Activated CD8-positive, alpha-beta T cell treated with anti-CD3 and anti-CD28 coated beads for 36 hours (primary cell): ENCODE measurements around the gene EPHA6. TPM values are rescaled to one million over a fixed set of nuclear protein-coding genes. Genes with fewer than 3 reads are reported as not detected.

ENCODE experiments used
- ATAC-seq: fragments of 200-7000 bp; cut with Tn5 transposase; one replicate; pipeline ENCODE4 v1.10.0; 2021; ENCODE audit warnings: mild to moderate bottlenecking, moderate library complexity
- CTCF ChIA-PET: fragments of 350-600 bp; sonication (Branson Sonifier 250); formaldehyde crosslinking; loops from one replicate; lab custom pipeline; 2021; ENCODE audit warnings: antibody characterized with exemption; lab: Charles Lee
- POLR2A ChIA-PET: fragments of 350-600 bp; sonication (Branson Sonifier 250); formaldehyde crosslinking; loops from one replicate; lab custom pipeline; 2021; ENCODE audit warnings: antibody characterized with exemption; lab: Charles Lee
- DNase-seq: peaks from one replicate; pipeline ENCODE4 v3.0.0-alpha.2; 2020
- H3K27ac Mint-ChIP-seq: one replicate; pipeline ENCODE4 v1.8.0; 2021; ENCODE audit warnings: mild to moderate bottlenecking, mixed read lengths
- H3K27me3 Mint-ChIP-seq: one replicate; pipeline ENCODE4 v1.8.0; 2021; ENCODE audit warnings: mixed read lengths
- H3K36me3 Mint-ChIP-seq: one replicate; pipeline ENCODE4 v1.8.0; 2021; ENCODE audit warnings: low read depth, mixed read lengths
- H3K4me1 Mint-ChIP-seq: one replicate; pipeline ENCODE4 v1.8.0; 2021; ENCODE audit warnings: low read depth, mixed read lengths
- H3K4me3 Mint-ChIP-seq: one replicate; pipeline ENCODE4 v1.8.0; 2021; ENCODE audit warnings: mild to moderate bottlenecking, moderate library complexity, mixed read lengths
- H3K9me3 Mint-ChIP-seq: one replicate; pipeline ENCODE4 v1.8.0; 2021; ENCODE audit warnings: mixed read lengths
- CTCF ChIP-seq: fragments of 200-600 bp; IDR thresholded peaks from one replicate; pipeline ENCODE4 v1.8.0; 2022; ENCODE audit warnings: antibody characterized with exemption, mild to moderate bottlenecking
- intact Hi-C: fragments of 100-400 bp; cut with micrococcal nuclease; formaldehyde crosslinking; loops from one replicate; pipeline ENCODE4 v1.10.0; 2022
- total RNA-seq, 2 experiments: library from RNA; stranded (reverse); gene quantifications; one replicate each; pipeline ENCODE4 v1.2.3, GENCODE V29; 2021

Gene EPHA6
- total RNA-seq, 2 experiments from 2014 or later: not detected

DNA sequence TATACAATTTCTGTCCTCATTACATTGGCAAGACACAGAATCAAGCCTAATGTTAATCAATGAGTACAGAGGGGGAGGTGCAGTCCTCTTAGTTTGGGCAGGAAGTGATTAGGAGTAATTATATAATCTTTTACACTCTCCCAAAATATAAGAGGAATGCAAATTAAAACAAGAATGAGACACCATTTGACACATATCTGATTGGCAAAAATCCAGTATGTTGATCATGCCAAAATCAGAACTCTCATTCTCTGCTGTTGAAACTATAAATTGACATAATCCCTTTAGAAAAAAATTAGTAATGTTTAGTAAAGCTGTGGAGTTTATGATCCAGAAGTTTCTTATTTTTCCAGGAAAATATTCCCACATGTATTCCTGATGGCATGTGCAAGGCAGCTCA is 373.4 kb downstream of the EPHA6 start:
- ATAC-seq: no peak
- no peak overlapping the region for H3K27ac Mint-ChIP-seq
- ChIA-PET POLR2A (no interaction called here), CTCF (no interaction called here)
- no peaks in the 10 kb centered on the region for H3K27me3 Mint-ChIP-seq
- no peak overlapping the region for H3K4me3 Mint-ChIP-seq
- intact Hi-C loops: no loop called here
- H3K9me3 Mint-ChIP-seq: peaks cover 1% of the 10 kb centered on the region
- no peak for TF ChIP-seq CTCF
- H3K4me1 Mint-ChIP-seq: no peaks in the 10 kb centered on the region
- H3K36me3 Mint-ChIP-seq: no peaks in the 10 kb centered on the region
- no peak for DNase-seq

DNA sequence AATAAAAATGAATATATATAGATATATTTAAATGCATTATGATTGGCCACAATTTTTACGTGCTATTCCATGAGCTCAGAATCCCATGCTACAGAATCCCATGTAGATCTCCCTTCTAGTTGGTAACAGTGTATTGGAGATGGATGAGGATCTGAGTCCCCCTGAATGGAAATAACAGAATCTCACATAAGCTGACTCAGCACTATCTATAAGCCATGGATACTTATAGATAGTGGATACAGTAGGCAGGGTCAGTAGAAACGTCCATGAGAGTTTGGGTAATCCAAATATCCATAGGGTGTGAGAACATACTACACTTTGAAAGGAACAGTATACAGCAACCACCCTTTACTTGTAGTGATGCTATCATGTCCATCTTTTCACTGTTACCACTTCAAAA is 375.4 kb downstream of the EPHA6 start:
- no peaks in the 10 kb centered on the region for H3K27me3 Mint-ChIP-seq
- intact Hi-C loops: no loop called here
- ATAC-seq: no peak
- no peak overlapping the region for H3K4me3 Mint-ChIP-seq
- H3K27ac Mint-ChIP-seq: no peak overlapping the region
- peaks cover 5% of the 10 kb centered on the region for H3K9me3 Mint-ChIP-seq
- H3K36me3 Mint-ChIP-seq: no peaks in the 10 kb centered on the region
- CTCF ChIA-PET: interaction anchor here (0.6 kb wide), 1 partner anchor 895 kb away, joined by 3 read pairs; no protein-coding TSS in a partner anchor
- DNase-seq: no peak
- no peak for TF ChIP-seq CTCF
- POLR2A ChIA-PET: no interaction called here
- no peaks in the 10 kb centered on the region for H3K4me1 Mint-ChIP-seq

DNA sequence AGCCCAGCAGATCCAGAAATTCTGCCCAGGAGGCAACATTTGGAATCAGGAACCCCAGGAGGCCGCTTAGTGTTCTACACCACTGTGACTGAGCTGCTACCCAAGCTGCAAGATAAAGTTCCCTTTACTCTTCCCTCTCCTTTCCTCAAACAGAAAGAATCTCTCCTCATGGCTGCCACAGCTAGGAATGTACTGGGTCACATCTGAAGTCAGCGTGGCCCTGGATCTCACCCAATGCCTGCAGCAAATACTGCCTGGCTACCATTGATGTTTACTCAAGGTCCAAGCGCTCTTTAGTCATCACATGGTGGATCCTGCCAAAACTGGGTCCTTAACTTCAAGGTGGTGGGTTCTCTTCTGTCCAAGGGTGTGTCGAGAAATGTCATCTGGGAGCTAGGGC is 382.7 kb downstream of the EPHA6 start:
- H3K36me3 Mint-ChIP-seq: no peaks in the 10 kb centered on the region
- no peaks in the 10 kb centered on the region for H3K4me1 Mint-ChIP-seq
- intact Hi-C loops: no loop called here
- peaks cover 3% of the 10 kb centered on the region for H3K9me3 Mint-ChIP-seq
- H3K4me3 Mint-ChIP-seq: no peak overlapping the region
- no peak for DNase-seq
- ChIA-PET POLR2A (no interaction called here), CTCF (no interaction called here)
- no peak for TF ChIP-seq CTCF
- H3K27me3 Mint-ChIP-seq: no peaks in the 10 kb centered on the region
- no peak overlapping the region for H3K27ac Mint-ChIP-seq
- no peak for ATAC-seq

DNA sequence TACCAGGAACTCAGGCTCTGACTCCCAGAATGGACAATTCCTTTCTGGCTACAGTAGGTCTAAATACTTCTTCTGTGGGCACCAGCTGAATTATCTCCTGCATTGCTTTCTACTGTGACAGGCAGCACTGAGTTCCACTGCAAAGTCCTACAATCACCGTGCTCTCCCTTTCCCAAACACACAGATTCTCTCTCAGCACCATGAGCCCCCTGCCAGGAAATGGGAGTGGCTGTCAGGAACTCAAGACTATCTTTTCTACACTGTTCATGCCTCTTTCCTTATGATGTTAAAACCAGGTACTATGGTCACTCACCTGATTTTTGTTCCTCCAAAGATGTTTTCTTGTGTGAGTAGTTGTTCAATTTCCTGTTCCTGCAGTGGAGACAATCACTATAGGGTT is 383.4 kb downstream of the EPHA6 start:
- ATAC-seq: no peak
- H3K27ac Mint-ChIP-seq: no peak overlapping the region
- ChIA-PET CTCF (no interaction called here), POLR2A (no interaction called here)
- intact Hi-C loops: no loop called here
- DNase-seq: no peak
- H3K27me3 Mint-ChIP-seq: no peaks in the 10 kb centered on the region
- no peak overlapping the region for H3K4me3 Mint-ChIP-seq
- H3K9me3 Mint-ChIP-seq: peaks cover 3% of the 10 kb centered on the region
- no peak for TF ChIP-seq CTCF
- H3K4me1 Mint-ChIP-seq: no peaks in the 10 kb centered on the region
- H3K36me3 Mint-ChIP-seq: no peaks in the 10 kb centered on the region

GRCh38 chr3:97200387-97200786 is 386.0 kb downstream of the EPHA6 start:
- DNase-seq (no peak), ATAC-seq (no peak)
- no peak for TF ChIP-seq CTCF
- intact Hi-C loops: no loop called here
- ChIA-PET POLR2A (no interaction called here), CTCF (interaction anchor here (0.7 kb wide), 1 partner anchor 10 kb away, joined by 3 read pairs; no protein-coding TSS in a partner anchor)
- no peaks in the 10 kb centered on the region for H3K9me3 Mint-ChIP-seq
- no peak overlapping the region for H3K4me3 Mint-ChIP-seq
- no peaks in the 10 kb centered on the region for H3K36me3 Mint-ChIP-seq
- H3K27ac Mint-ChIP-seq: no peak overlapping the region
- H3K27me3 Mint-ChIP-seq: no peaks in the 10 kb centered on the region
- no peaks in the 10 kb centered on the region for H3K4me1 Mint-ChIP-seq
